PC-9 (cell line): ENCODE data around the gene RPS5. TPM values are rescaled to one million over a fixed set of nuclear protein-coding genes. Genes with fewer than 3 reads are reported as not detected.

Experiments
- BruUV-seq: library from RNA; stranded (reverse); fragments of 400-500 nt; replicated peaks from 2 replicates; lab custom pipeline; 2021; lab: Mats Ljungman, UMichigan
- CTCF ChIA-PET: fragments of 300-600 bp; sonication (Branson Sonifier 250); formaldehyde crosslinking; loops from one replicate; lab custom pipeline; 2022; ENCODE audit warnings: antibody characterized with exemption; lab: Charles Lee
- POLR2A ChIA-PET: fragments of 300-600 bp; sonication (Branson Sonifier 250); formaldehyde crosslinking; loops from one replicate; lab custom pipeline; 2022; ENCODE audit warnings: antibody characterized with exemption; ENCODE audit not compliant: unreplicated experiment; lab: Charles Lee
- DNase-seq, 2 experiments: peaks; one replicate each; pipeline versions ENCODE4 v3.0.0 to v3.0.0-alpha.2; 2015 to 2022; ENCODE audit warnings: mixed read lengths in 1 of 2
- H2AFZ ChIP-seq: fragments of 200-600 bp; sonication (generic); 2 replicates; pipeline ENCODE4 v1.8.1; 2017; ENCODE audit warnings: antibody characterized with exemption
- H3F3A ChIP-seq: fragments of 200-600 bp; sonication (generic); 2 replicates; pipeline ENCODE4 v1.8.1; 2017; ENCODE audit warnings: antibody characterized with exemption, mild to moderate bottlenecking, low read depth; ENCODE audit not compliant: insufficient read depth
- H3K27ac ChIP-seq: fragments of 200-600 bp; sonication (generic); 2 replicates; pipeline ENCODE4 v1.6.1; 2016; ENCODE audit warnings: mixed run types
- H3K27me3 ChIP-seq: fragments of 200-600 bp; sonication (generic); 2 replicates; pipeline ENCODE4 v1.6.1; 2016; ENCODE audit warnings: low read depth, mixed run types; ENCODE audit not compliant: insufficient read depth
- H3K36me3 ChIP-seq: fragments of 200-600 bp; sonication (generic); 2 replicates; pipeline ENCODE4 v1.6.1; 2016; ENCODE audit warnings: low read depth, mixed run types
- H3K4me1 ChIP-seq: fragments of 200-600 bp; sonication (generic); replicated peaks from 2 replicates; pipeline ENCODE4 v1.6.1; 2016; ENCODE audit warnings: mixed run types; ENCODE audit not compliant: insufficient read depth
- H3K4me2 ChIP-seq: fragments of 200-600 bp; sonication (generic); 2 replicates; pipeline ENCODE4 v1.6.1; 2017; ENCODE audit warnings: mixed run types
- H3K4me3 ChIP-seq: fragments of 200-600 bp; sonication (generic); 2 replicates; pipeline ENCODE4 v1.6.1; 2016; ENCODE audit warnings: mixed run types
- H3K79me2 ChIP-seq: fragments of 200-600 bp; sonication (generic); 2 replicates; pipeline ENCODE4 v1.6.1; 2017; ENCODE audit warnings: low read depth, mixed run types
- H3K9me2 ChIP-seq: fragments of 200-600 bp; sonication (generic); 2 replicates; pipeline ENCODE4 v1.8.1; 2017; ENCODE audit warnings: mild to moderate bottlenecking; ENCODE audit not compliant: insufficient read depth
- H3K9me3 ChIP-seq: fragments of 200-600 bp; sonication (generic); 2 replicates; pipeline ENCODE4 v1.8.1; 2016; ENCODE audit warnings: low read depth; ENCODE audit not compliant: insufficient read depth
- H4K20me1 ChIP-seq: fragments of 200-600 bp; sonication (generic); 2 replicates; pipeline ENCODE4 v1.8.1; 2017; ENCODE audit not compliant: insufficient read depth
- CTCF ChIP-seq: fragments of 200-600 bp; sonication (generic); conservative IDR thresholded peaks from 2 replicates; pipeline ENCODE4 v1.6.1; 2017; ENCODE audit warnings: mixed run types, antibody characterized with exemption, mild to moderate bottlenecking, moderate library complexity
- EZH2 ChIP-seq: fragments of 200-600 bp; sonication (generic); IDR thresholded peaks from 2 replicates; pipeline ENCODE4 v1.8.0; 2017; ENCODE audit warnings: antibody characterized with exemption, low read depth
- intact Hi-C: fragments of 100-400 bp; cut with micrococcal nuclease; formaldehyde crosslinking; loops from one replicate; pipeline ENCODE4 v1.10.0; 2022; ENCODE audit not compliant: unreplicated experiment
- total RNA-seq: library from RNA; stranded (reverse); gene quantifications from 2 replicates; pipeline ENCODE4 v1.2.3, GENCODE V29; 2021

Gene RPS5
- total RNA-seq, 1 experiment from 2014 or later: 961 TPM

- Histone ChIP-seq H3K27ac (no peak overlapping the region), H3K27me3 (no peaks in the 10 kb centered on the region), H3K4me3 (no peak overlapping the region), H2AFZ (no peak overlapping the region), H3F3A (no peaks in the 10 kb centered on the region), H3K9me2 (no peaks in the 10 kb centered on the region), H3K4me2 (no peak overlapping the region), H3K79me2 (peaks cover 3% of the 10 kb centered on the region), H3K4me1 (no peaks in the 10 kb centered on the region), H3K9me3 (no peaks in the 10 kb centered on the region), H4K20me1 (no peaks in the 10 kb centered on the region), H3K36me3 (no peaks in the 10 kb centered on the region)
- ChIA-PET CTCF (no interaction called here), POLR2A (no interaction called here)
- DNase-seq: no peak
- TF ChIP-seq CTCF (no peak), EZH2 (no peak)
- intact Hi-C loops: no loop called here
- BruUV-seq: no TSS peak
Measured at GRCh38 chr19:58355908-58356765, 30.9 kb upstream of the RPS5 start.

DNA sequence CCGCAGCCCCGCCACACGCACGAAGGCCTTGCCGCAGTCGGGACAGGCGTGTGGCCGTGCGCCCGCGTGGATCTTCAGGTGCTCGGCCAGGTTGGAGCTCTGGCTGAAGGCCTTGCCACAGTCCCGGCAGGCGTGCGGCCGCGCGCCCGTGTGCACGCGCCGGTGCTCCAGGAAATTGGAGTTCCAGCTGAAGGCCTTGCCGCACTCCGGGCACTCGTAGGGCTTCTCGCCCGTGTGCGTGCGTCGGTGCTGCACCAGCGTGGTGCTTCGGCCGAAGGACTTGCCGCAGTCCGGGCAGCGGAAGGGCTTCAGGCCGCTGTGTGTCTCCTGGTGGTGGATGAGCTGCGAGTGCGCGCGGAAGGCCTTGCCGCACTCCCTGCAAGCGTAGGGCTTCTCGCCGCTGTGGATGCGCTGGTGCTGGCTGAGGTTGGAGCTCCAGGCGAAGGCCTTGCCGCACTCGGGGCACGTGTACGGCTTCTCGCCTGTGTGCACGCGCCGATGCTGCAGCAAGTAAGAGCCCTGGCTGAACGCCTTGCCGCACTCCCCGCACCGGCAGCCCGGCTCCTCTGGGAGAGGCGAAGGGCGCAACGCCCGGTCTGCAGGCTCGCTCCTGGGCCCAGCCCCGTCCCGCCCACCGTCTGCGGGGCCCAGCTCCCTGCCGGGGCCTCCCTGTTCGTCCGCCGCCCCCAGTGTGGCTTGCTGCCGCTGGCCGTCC is 30.1 kb upstream of the RPS5 start:
- Histone ChIP-seq H4K20me1 (no peaks in the 10 kb centered on the region), H3K4me2 (no peak overlapping the region), H3K27ac (no peak overlapping the region), H3F3A (no peaks in the 10 kb centered on the region), H3K36me3 (no peaks in the 10 kb centered on the region), H3K4me1 (no peaks in the 10 kb centered on the region), H3K9me3 (no peaks in the 10 kb centered on the region), H3K4me3 (no peak overlapping the region), H2AFZ (no peak overlapping the region), H3K79me2 (peaks cover 8% of the 10 kb centered on the region), H3K27me3 (no peaks in the 10 kb centered on the region), H3K9me2 (no peaks in the 10 kb centered on the region)
- ChIA-PET CTCF (no interaction called here), POLR2A (no interaction called here)
- no TSS peak for BruUV-seq
- no peak for DNase-seq
- TF ChIP-seq CTCF: no peak
- TF ChIP-seq EZH2: no peak
- intact Hi-C loops: no loop called here

DNA sequence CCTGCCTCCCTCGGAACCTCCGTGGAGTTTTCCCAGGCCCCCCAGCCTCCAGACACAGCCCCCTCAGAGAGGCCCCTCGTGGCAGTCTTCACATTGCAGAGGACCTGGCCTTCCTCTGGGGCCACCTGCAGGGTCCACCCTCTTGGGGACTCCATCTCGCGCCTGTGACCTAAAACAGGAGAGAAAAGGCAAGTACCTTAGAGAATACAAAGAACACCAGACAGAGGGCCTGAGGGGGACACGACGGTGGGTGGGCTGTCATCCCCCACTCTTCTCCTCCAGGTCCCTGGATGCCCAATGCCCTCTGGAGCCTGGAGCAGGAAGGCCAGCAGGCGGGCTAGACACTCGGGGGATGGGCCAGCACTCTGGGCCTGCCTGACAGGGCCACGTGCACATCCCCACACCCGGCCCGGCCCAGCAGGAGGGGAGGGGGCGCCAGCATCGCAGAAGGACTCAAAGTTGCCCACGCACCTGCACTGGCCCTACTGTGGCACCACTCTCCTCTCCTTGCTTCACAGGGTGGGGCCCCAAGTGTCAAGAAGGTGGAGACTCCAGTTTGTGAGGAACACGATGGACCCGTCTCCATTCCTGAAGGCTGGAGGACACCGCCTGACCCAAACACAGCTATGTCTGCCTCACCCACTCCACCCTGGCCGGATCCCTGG is 29.5 kb upstream of the RPS5 start:
- Histone ChIP-seq H3K27ac (no peak overlapping the region), H3K4me3 (no peak overlapping the region), H3K9me3 (no peaks in the 10 kb centered on the region), H3K79me2 (peaks cover 8% of the 10 kb centered on the region), H3K36me3 (no peaks in the 10 kb centered on the region), H3K4me1 (no peaks in the 10 kb centered on the region), H3K27me3 (no peaks in the 10 kb centered on the region), H4K20me1 (no peaks in the 10 kb centered on the region), H2AFZ (no peak overlapping the region), H3K9me2 (no peaks in the 10 kb centered on the region), H3F3A (no peaks in the 10 kb centered on the region; the same call in 1 of the 2 replicates), H3K4me2 (no peak overlapping the region)
- POLR2A ChIA-PET: no interaction called here
- no TSS peak for BruUV-seq
- no peak for TF ChIP-seq EZH2
- no peak for TF ChIP-seq CTCF
- intact Hi-C loops: no loop called here
- CTCF ChIA-PET: no interaction called here
- no peak for DNase-seq
